ENCODE measurements around the gene DAO. TPM values are rescaled to one million over a fixed set of nuclear protein-coding genes. Genes with fewer than 3 reads are reported as not detected.

The DAO gene
- total and polyA plus RNA-seq, 2 experiments from 2014 or later: 0.88 to 0.90 TPM

DNA sequence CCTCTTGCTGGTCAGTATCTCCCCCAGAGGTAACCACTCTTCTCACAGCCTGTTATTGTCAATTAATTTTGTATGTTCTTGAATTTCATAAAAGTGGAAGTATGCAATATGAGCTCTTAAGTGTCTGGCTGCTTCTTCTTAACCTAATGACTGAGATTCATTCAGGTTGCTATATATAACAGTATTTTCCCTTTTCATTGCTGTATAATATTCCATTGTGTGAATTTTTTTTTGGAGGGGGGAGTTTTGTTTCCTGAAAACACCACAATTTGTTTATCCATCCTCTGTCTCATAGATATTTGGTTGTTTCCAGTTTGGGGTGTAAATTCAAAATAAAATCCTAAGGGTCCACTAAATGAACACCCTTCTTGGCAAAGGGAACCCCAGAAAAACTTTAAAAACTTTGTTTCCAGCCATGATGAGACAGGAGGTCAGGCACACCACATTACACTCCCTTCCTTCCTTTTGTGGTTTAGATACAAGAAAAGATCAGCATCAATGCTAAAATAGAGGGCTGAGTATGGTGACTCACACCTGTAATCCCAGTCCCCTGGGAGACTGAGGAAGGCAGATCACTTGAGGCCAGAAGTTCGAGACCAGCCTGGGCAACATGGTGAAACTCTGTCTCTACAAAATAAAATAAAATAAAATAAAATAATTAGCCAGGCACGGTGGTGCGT is 4.1 kb upstream of the DAO start:
- Histone ChIP-seq H3K4me2 (no peak overlapping the region), H4K20me1 (ENCODE audit: insufficient read depth, poor library complexity, severe bottlenecking) (no peaks in the 10 kb centered on the region), H3K9me2 (replicated peaks; ENCODE audit: insufficient read depth) (no peaks in the 10 kb centered on the region), H3K27me3 (no peaks in the 10 kb centered on the region), H3K36me3 (replicated peaks; ENCODE audit: insufficient read depth, low read depth) (no peaks in the 10 kb centered on the region), H3K79me2 (no peaks in the 10 kb centered on the region), H3K27ac (no peak overlapping the region), H3K4me3 (no peak overlapping the region), H2AFZ (no peak overlapping the region), H3K9me3 (ENCODE audit: low read depth) (no peaks in the 10 kb centered on the region), H3K4me1 (ENCODE audit: insufficient read depth) (no peaks in the 10 kb centered on the region)
- TF ChIP-seq EZH2phosphoT487 (IDR thresholded peaks at IDR 0.05; ENCODE audit: low read depth, severe bottlenecking, unreplicated experiment) (no peak), EZH2 (IDR thresholded peaks at IDR 0.05; ENCODE audit: borderline replicate concordance) (no peak)
- TF ChIP-seq, protein P1, sequence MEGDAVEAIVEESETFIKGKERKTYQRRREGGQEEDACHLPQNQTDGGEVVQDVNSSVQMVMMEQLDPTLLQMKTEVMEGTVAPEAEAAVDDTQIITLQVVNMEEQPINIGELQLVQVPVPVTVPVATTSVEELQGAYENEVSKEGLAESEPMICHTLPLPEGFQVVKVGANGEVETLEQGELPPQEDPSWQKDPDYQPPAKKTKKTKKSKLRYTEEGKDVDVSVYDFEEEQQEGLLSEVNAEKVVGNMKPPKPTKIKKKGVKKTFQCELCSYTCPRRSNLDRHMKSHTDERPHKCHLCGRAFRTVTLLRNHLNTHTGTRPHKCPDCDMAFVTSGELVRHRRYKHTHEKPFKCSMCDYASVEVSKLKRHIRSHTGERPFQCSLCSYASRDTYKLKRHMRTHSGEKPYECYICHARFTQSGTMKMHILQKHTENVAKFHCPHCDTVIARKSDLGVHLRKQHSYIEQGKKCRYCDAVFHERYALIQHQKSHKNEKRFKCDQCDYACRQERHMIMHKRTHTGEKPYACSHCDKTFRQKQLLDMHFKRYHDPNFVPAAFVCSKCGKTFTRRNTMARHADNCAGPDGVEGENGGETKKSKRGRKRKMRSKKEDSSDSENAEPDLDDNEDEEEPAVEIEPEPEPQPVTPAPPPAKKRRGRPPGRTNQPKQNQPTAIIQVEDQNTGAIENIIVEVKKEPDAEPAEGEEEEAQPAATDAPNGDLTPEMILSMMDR (IDR thresholded peaks at IDR 0.05; ENCODE audit: poor library complexity): no peak
- WGBS (ENCODE audit: low lambda C conversion rate, missing lambda C conversion rate): 89% methylated on average over 3 of the region's 3 CpGs
- DNase-seq (ENCODE audit: low spot score): no peak

DNA sequence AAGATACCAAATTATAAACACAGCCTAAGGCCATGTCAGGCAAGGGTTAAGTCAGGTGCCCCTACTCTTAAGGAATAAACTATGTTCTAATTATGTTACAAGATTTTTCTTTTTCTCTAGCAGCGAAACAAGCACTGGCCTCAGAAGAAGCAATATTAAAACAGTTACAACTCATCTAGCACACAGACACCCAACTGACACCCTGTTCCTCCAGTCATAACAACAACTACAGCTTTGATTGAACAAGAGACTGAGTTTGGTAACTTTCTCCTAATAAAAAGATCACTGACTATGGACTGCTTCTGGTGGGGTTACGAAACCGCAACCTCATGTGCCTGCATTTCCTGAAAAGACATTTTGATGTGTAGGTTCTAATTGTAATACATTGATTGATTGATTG is 3.3 kb upstream of the DAO start:
- no peak overlapping the region for H3K27ac ChIP-seq
- no peak overlapping the region for H3K4me2 ChIP-seq
- WGBS (ENCODE audit: low lambda C conversion rate, missing lambda C conversion rate): 93% methylated on average over 3 of the region's 3 CpGs
- H3K9me2 ChIP-seq (replicated peaks; ENCODE audit: insufficient read depth): no peaks in the 10 kb centered on the region
- H2AFZ ChIP-seq: no peak overlapping the region
- H3K27me3 ChIP-seq: no peaks in the 10 kb centered on the region
- H4K20me1 ChIP-seq (ENCODE audit: insufficient read depth, poor library complexity, severe bottlenecking): no peaks in the 10 kb centered on the region
- no peaks in the 10 kb centered on the region for H3K4me1 ChIP-seq (ENCODE audit: insufficient read depth)
- no peak for TF ChIP-seq EZH2phosphoT487 (IDR thresholded peaks at IDR 0.05; ENCODE audit: low read depth, severe bottlenecking, unreplicated experiment)
- TF ChIP-seq EZH2 (IDR thresholded peaks at IDR 0.05; ENCODE audit: borderline replicate concordance): no peak
- TF ChIP-seq, protein P1 (IDR thresholded peaks at IDR 0.05; ENCODE audit: poor library complexity): no peak
- DNase-seq (ENCODE audit: low spot score): no peak
- H3K4me3 ChIP-seq: no peak overlapping the region
- H3K79me2 ChIP-seq: no peaks in the 10 kb centered on the region
- no peaks in the 10 kb centered on the region for H3K36me3 ChIP-seq (replicated peaks; ENCODE audit: insufficient read depth, low read depth)
- H3K9me3 ChIP-seq (ENCODE audit: low read depth): no peaks in the 10 kb centered on the region

DNA sequence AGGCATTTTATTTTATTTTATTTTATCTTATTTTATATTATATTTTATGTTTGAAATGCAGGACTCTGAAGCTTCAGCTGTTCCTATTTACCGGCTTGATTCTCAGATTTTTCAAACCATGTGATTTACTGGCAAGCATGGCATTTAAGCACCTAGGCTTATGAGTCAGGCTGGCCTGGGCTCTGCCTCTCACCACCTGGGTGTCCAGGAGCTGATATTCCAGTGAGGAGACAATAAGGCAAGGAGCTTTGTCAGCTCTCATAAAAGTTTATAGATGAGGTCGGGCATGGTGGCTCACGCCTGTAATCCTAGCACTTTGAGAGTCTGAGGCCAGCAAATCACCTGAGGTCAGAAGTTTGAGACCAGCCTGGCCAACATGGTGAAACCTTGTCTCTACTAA is 2.1 kb downstream of the DAO start:
- H2AFZ ChIP-seq: no peak overlapping the region

More for the DNA sequence above, 2.1 kb downstream of the DAO start:
- Histone ChIP-seq H3K4me3 (no peak overlapping the region), H3K36me3 (replicated peaks; ENCODE audit: insufficient read depth, low read depth) (no peaks in the 10 kb centered on the region), H4K20me1 (ENCODE audit: insufficient read depth, poor library complexity, severe bottlenecking) (no peaks in the 10 kb centered on the region), H3K4me1 (ENCODE audit: insufficient read depth) (no peaks in the 10 kb centered on the region), H3K4me2 (no peak overlapping the region), H3K27me3 (no peaks in the 10 kb centered on the region), H3K27ac (no peak overlapping the region), H3K9me3 (ENCODE audit: low read depth) (no peaks in the 10 kb centered on the region), H3K9me2 (replicated peaks; ENCODE audit: insufficient read depth) (no peaks in the 10 kb centered on the region), H3K79me2 (no peaks in the 10 kb centered on the region)
- DNase-seq (ENCODE audit: low spot score): no peak
- no peak for TF ChIP-seq EZH2 (IDR thresholded peaks at IDR 0.05; ENCODE audit: borderline replicate concordance)
- TF ChIP-seq, protein P1 (IDR thresholded peaks at IDR 0.05; ENCODE audit: poor library complexity): no peak
- TF ChIP-seq EZH2phosphoT487 (IDR thresholded peaks at IDR 0.05; ENCODE audit: low read depth, severe bottlenecking, unreplicated experiment): no peak
- WGBS (ENCODE audit: low lambda C conversion rate, missing lambda C conversion rate): 69% methylated on average over 3 of the region's 3 CpGs
